Activated T-helper 2 cell treated with anti-CD3 and anti-CD28 coated beads, Interferon-gamma antibody, Interleukin-2, Interleukin-4, amounts not matched to agents 10 μg/mL and 5 μg/mL and 100 μg/mL, durations not matched to agents 14 hours and 24 hours and 36 hours (primary cell): ENCODE results near the gene SS18L1. TPM values are rescaled to one million over a fixed set of nuclear protein-coding genes. Genes with fewer than 3 reads are reported as not detected.

Source experiments
- total RNA-seq: library from RNA; stranded (reverse); gene quantifications from 2 replicates; pipeline ENCODE4 v1.2.3, GENCODE V29; 2022

The SS18L1 gene
- total RNA-seq, 1 donor from 2014 or later, result 26.0 TPM

Other genes with a start within 250 kb of the SS18L1 start
- 23.6 and 26.9 TPM in 2 replicates for gene TAF4, start 77.9 kb upstream of the SS18L1 start, total RNA-seq
- gene LSM14B, start 21.3 kb upstream of the SS18L1 start, total RNA-seq, result 42.9 and 45.0 TPM in 2 replicates
- 405 and 434 TPM in 2 replicates for gene PSMA7, start 375 bp upstream of the SS18L1 start, total RNA-seq
- gene MTG2, start 39.3 kb downstream of the SS18L1 start, total RNA-seq, result 34.0 and 40.2 TPM in 2 replicates
- gene HRH3, start 76.5 kb downstream of the SS18L1 start, total RNA-seq, result not detected in 2 replicates
- 29.3 and 29.9 TPM in 2 replicates for gene OSBPL2, start 94.8 kb downstream of the SS18L1 start, total RNA-seq
- gene ADRM1, start 159.2 kb downstream of the SS18L1 start, total RNA-seq, result 152 and 171 TPM in 2 replicates
- gene LAMA5, start 223.5 kb downstream of the SS18L1 start, total RNA-seq, result 3.1 and 3.9 TPM in 2 replicates
- gene RPS21, start 243.3 kb downstream of the SS18L1 start, total RNA-seq, result 2,020 and 2,085 TPM in 2 replicates